Prostate gland (tissue), 2 donors: Measurements from ENCODE around the gene LRRC32. TPM values are rescaled to one million over a fixed set of nuclear protein-coding genes. Genes with fewer than 3 reads are reported as not detected.

Experiments
- DNase-seq: peaks from one replicate; pipeline ENCODE4 v3.0.0-alpha.2; 2019; ENCODE audit warnings: low spot score
- H3K27ac ChIP-seq, 2 donors: fragments of 200-600 bp; sonication (generic); 2 replicates each; pipeline ENCODE4 v1.5.1; 2017 to 2019
- H3K27me3 ChIP-seq: fragments of 200-600 bp; sonication (generic); replicated peaks from 2 replicates; pipeline ENCODE4 v1.5.1; 2019; ENCODE audit not compliant: insufficient read depth
- H3K36me3 ChIP-seq, 2 donors: fragments of 200-600 bp; sonication (generic); 1 replicate in 1 of 2; 2 replicates in 1 of 2; pipeline versions ENCODE4 v1.5.1 to v1.8.1; 2017 to 2019
- H3K4me1 ChIP-seq: fragments of 200-600 bp; sonication (generic); replicated peaks from 2 replicates; pipeline ENCODE4 v1.5.1; 2019
- H3K4me3 ChIP-seq, 2 donors: fragments of 200-600 bp; sonication (generic); 2 replicates each; pipeline ENCODE4 v1.5.1; 2017 to 2019
- H3K9me3 ChIP-seq: fragments of 200-600 bp; sonication (generic); 2 replicates; pipeline ENCODE4 v1.5.1; 2017
- POLR2A ChIP-seq: fragments of 450-650 bp; IDR thresholded peaks from one replicate; pipeline ENCODE4 v1.6.1; 2016; ENCODE audit warnings: antibody characterized with exemption, mild to moderate bottlenecking
- POLR2AphosphoS5 ChIP-seq: sonication (generic); formaldehyde crosslinking; IDR thresholded peaks from one replicate; pipeline ENCODE4 v1.6.1; 2017; ENCODE audit warnings: antibody characterized with exemption
- WGBS: methylation state at CpG from one replicate; pipeline ENCODE4 v1.1.5; 2018; 5-methylcytosine and 5-hydroxymethylcytosine counted together
- intact Hi-C: fragments of 100-400 bp; cut with DNase I; formaldehyde crosslinking; loops from one replicate; pipeline ENCODE4 v1.14.2; 2022
- total RNA-seq, 2 donors: library from RNA; depleted of rRNA; stranded (reverse); fragments of >200 nt; gene quantifications; one replicate each; pipeline ENCODE4 v1.1.0, GENCODE V29; 2016
- TF ChIP-seq, protein P1 (sequence below), 4 experiments: fragments of 200-600 bp in 2 of 4; fragments of 450-650 bp in 2 of 4; sonication (generic) in 2 of 4; IDR thresholded peaks; 1 replicate in 3 of 4; 2 replicates in 1 of 4; pipeline ENCODE4 v1.5.1; 2016 to 2019; ENCODE audit warnings: antibody characterized with exemption in 4 of 4, mild to moderate bottlenecking in 2 of 4, moderate library complexity in 2 of 4

Gene LRRC32
- total RNA-seq, 2 donors from 2014 or later = 16.2 to 37.3 TPM

DNA sequence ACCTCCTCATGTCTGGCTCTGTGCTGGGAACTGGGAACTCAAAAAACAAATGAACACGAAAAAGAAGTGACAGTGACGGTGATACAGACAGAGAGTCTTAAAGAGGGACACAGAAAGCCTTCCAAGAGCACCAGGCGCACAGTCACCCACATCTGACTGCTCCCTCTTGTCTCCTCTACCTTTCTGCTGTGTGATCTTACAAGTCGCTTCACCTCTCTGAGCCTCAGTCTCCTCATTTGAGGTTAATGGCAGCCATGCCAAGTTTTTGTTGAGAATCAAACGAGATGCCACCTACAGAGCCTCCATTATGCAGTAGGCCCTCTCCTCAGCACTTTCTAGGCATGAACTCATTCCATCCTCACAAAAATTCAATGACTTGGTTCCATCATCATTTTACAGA lies 3.7 kb downstream of the LRRC32 start:
- intact Hi-C loops = no loop called here
- no peak overlapping the region for H3K4me3 ChIP-seq
- H3K27me3 ChIP-seq = no peaks in the 10 kb centered on the region
- H3K9me3 ChIP-seq = no peaks in the 10 kb centered on the region
- no peaks in the 10 kb centered on the region for H3K4me1 ChIP-seq
- H3K27ac ChIP-seq = peak overlapping the region in 1 of 2 donors; percentile 3
- TF ChIP-seq, protein P1, sequence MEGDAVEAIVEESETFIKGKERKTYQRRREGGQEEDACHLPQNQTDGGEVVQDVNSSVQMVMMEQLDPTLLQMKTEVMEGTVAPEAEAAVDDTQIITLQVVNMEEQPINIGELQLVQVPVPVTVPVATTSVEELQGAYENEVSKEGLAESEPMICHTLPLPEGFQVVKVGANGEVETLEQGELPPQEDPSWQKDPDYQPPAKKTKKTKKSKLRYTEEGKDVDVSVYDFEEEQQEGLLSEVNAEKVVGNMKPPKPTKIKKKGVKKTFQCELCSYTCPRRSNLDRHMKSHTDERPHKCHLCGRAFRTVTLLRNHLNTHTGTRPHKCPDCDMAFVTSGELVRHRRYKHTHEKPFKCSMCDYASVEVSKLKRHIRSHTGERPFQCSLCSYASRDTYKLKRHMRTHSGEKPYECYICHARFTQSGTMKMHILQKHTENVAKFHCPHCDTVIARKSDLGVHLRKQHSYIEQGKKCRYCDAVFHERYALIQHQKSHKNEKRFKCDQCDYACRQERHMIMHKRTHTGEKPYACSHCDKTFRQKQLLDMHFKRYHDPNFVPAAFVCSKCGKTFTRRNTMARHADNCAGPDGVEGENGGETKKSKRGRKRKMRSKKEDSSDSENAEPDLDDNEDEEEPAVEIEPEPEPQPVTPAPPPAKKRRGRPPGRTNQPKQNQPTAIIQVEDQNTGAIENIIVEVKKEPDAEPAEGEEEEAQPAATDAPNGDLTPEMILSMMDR (IDR thresholded peaks at IDR 0.05) = no peak
- TF ChIP-seq POLR2AphosphoS5 = no peak
- TF ChIP-seq POLR2A = no peak
- no peaks in the 10 kb centered on the region for H3K36me3 ChIP-seq
- WGBS = 76% methylated on average over 5 of the region's 5 CpGs
- DNase-seq = no peak

DNA sequence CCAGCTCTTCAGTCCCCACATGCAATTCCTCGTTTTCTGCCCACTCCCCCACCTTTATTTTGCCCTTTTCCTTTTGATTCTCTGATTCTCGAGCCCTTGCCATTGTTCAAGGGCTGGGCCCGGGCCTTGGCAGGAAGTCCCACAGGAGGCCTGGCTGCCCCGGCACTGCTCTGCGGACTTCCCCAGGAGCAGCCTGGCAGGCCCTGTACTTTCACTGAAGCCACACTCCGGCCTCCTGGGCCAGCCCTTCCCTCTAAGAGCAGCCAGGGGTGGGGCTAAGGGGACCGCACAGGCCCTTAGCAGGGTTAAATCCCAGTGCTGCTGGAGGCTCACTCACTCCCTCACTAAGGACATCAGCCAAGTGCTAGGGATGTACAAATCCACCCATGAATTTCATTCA lies 4.1 kb downstream of the LRRC32 start:
- 44% methylated on average over 7 of the region's 7 CpGs for WGBS
- Histone ChIP-seq H3K4me3 (no peak overlapping the region), H3K4me1 (no peaks in the 10 kb centered on the region), H3K36me3 (no peaks in the 10 kb centered on the region), H3K27me3 (no peaks in the 10 kb centered on the region), H3K9me3 (no peaks in the 10 kb centered on the region), H3K27ac (no peak overlapping the region)
- no peak for DNase-seq
- TF ChIP-seq POLR2A = no peak
- TF ChIP-seq, protein P1 (IDR thresholded peaks at IDR 0.05) = no peak
- no peak for TF ChIP-seq POLR2AphosphoS5
- intact Hi-C loops = no loop called here

DNA sequence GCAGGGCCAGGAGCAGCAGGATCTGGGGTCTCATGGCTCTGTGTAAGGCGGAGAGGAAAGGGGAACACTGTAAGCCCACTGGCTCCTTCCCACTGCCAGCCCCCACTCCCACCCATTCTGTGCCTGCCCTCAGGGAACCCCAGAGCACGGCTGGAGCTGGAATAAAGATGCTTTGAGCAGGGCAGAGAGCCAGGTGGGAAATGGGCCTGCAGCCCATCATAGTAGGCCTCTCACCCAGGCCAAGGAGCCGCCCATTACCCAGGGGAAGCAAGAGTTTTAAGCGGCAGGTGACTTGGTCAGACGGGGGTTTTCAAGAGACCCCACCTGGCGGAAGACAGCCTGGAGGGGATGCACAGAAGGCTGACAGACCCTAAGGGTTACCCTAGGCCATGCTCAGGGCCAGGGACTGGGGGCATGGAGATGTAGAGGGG lies 4.6 kb downstream of the LRRC32 start:
- no peaks in the 10 kb centered on the region for H3K36me3 ChIP-seq
- no peaks in the 10 kb centered on the region for H3K9me3 ChIP-seq
- H3K27me3 ChIP-seq = no peaks in the 10 kb centered on the region
- H3K4me1 ChIP-seq = no peaks in the 10 kb centered on the region
- no peak for TF ChIP-seq POLR2AphosphoS5
- WGBS = 80% methylated on average over 6 of the region's 6 CpGs
- H3K27ac ChIP-seq = no peak overlapping the region
- DNase-seq = no peak
- H3K4me3 ChIP-seq = no peak overlapping the region
- intact Hi-C loops = no loop called here

DNA sequence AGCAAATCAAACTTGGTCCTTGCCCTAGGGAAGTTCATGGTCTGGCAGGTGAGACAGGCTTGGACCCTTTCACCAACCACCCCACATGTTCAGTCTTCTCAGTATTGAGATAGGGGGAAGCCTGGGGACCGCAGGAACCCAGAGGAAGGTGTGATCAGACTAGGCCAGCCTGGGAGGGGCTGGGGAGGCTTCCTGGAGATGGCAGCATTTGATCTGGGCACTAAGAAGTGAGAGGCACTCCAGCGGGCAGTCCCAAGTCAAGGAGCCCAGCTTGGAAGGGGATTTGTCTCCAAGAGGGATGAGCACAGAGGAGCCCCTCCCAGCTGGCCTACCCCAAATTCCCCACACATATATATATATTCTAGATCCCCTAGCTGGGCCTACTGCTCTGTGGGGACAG lies 5.4 kb downstream of the LRRC32 start:
- intact Hi-C loops = no loop called here
- Histone ChIP-seq H3K9me3 (no peaks in the 10 kb centered on the region), H3K4me1 (no peaks in the 10 kb centered on the region), H3K36me3 (no peaks in the 10 kb centered on the region), H3K27ac (no peak overlapping the region), H3K27me3 (no peaks in the 10 kb centered on the region), H3K4me3 (no peak overlapping the region)
- WGBS = 76% methylated on average over 2 of the region's 2 CpGs
- no peak for DNase-seq
- TF ChIP-seq, protein P1 (IDR thresholded peaks at IDR 0.05) = no peak
- no peak for TF ChIP-seq POLR2A
- TF ChIP-seq POLR2AphosphoS5 = no peak

DNA sequence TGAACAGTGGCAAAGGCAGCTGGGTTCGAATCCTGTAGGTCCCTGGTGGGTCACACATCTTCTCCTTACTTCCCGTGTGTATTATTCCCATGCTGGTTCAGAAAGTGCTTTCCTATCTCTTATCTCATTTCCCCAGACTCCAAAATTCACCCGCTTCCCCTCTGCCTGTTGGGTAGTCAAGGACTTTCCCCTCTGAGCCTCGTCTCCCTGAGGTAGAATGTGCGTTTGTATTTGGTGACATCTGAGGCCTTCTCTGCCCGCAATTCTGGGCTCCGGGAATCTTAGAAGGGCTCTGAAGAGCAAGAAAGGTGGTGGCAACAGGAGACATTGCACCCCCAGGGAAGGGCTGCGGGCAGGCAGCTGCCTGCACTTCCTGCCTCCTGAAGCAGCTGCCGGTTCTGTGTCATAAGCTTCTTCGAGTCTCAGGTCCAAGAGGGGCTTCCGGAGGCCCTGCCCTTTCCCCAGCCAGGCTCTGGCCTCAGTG lies 5.9 kb downstream of the LRRC32 start:
- Histone ChIP-seq H3K27ac (no peak overlapping the region), H3K36me3 (no peaks in the 10 kb centered on the region), H3K4me1 (no peaks in the 10 kb centered on the region), H3K4me3 (no peak overlapping the region), H3K27me3 (no peaks in the 10 kb centered on the region), H3K9me3 (no peaks in the 10 kb centered on the region)
- no peak for TF ChIP-seq POLR2A
- no peak for TF ChIP-seq POLR2AphosphoS5
- TF ChIP-seq, protein P1 (IDR thresholded peaks at IDR 0.05) = no peak
- DNase-seq = no peak
- intact Hi-C loops = no loop called here
- WGBS = 71% methylated on average over 11 of the region's 11 CpGs
